ENCODE results near the gene AKT1.
"Not testable (repeated sequence)": the region's sequence is repeated elsewhere in the genome, so short reads cannot be mapped to it uniquely, and the experiment has no call there.

Gene AKT1

DNA sequence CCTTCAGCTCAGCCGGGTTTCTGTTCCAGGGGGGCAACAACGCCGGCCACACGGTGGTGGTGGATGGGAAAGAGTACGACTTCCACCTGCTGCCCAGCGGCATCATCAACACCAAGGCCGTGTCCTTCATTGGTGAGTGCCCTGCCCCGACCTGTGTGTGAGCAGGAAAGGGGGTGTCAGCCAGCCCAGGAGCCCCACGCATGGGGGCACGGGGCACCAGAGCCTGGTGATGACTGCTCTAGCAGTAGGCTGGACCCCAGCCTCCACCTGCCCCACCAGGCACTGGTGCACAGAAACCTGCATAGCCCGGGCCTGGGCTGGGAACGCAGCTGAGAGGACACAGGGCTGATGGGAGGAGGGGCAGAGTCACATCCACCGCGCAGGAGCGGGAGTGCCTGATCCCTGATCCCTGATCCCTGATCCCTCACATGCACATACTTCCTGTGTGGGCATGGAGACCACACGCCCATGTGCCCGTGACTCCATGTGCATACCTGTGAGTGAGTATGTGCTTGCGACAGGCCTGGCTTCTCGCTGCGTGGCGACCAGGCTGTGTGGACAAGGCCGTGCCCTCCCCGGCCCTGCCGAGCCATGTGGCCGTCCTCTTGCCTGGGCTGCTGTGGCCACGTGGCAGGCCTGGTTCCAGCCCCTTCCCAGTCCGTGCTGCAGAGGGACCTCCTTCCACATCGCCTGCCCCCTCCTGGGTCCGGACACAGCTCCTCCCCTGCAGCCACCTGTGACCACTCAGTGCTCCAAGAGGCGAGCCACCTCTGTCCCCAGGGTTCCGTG, 60.4 kb downstream of the AKT1 start:
- no peak for DNase-seq

DNA sequence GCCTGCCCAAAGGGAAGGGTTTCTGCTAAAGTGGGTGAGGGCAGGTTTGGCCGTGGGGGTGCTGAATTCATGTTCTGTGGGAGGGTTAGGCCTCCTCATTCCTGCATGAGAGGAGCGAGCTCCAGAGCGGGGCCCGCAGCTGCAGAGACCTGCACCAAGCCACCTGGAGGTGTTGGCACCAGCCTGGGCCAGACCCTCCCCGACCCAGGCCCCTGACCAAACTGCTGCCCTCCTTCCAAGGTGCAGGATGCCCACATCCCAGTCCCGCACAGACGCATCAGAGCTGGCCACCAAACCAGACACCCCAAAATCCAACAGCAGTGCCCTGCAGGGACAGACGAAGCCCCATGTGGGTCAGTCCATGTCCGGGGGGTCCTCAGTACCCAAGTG, 61.0 kb downstream of the AKT1 start:
- DNase-seq, result no peak

DNA sequence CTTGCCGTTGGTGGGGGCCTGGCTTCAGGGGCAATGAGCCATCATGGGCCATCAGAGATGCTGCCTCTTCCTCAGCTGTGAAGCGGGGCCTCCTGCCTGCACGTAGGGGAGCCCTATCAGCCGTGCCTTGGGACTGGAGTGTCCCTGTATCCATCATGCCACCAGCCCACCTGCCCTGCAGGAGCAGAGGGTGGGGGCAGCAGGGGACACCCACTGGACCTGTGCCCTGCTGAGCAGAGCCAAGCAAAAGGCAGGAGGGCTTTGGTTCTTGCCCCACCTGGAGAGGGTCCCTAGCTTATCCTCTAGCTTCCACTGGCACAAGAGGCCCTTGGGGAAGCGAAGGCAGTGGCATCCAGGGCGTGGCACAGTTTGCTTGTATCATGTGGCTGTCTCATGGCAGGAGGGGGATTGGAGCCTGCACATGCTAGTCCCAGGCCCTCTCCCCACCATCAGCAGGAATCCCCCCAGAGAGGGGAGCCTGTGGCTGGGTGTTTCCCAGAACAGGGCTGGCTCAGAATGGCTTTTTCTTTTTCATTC, 61.4 kb downstream of the AKT1 start:
- DNase-seq, result no peak

DNA sequence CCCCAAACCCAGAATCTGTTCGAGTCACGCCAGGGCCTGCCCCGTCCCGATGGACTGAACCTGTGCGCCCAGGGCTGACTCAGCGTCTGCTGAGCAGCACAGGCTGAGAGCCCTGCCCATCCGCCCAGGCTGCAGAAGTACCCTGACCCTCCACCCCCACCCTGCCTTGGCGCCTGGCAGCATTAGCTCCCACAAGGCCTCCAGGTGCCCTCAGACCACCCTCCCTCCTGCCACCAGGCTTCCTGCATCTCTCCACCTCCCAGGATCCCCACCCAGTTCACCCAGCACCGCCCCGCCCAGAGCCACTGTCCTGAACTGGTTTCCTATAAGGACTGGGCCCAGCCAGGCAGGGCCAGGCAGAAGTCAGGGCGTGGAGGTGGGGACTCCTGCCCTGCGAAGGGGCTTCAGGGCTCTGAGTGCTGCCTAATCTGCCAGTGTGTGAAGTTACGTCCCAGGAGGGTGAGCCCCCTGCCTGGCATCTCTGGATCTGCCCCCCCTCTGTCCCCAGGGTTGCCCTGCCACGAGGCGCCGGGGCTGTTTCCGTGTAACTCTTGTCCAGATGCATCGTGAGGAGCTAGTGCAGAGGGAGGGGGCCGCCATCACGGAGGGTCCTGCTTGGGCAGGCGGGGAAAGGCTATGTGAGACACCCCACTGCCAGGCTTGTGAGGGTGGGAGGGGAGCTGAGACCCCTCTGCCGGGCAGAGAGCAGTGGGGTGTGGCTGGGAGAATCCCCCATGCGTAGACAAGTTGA, 62.4 kb downstream of the AKT1 start:
- DNase-seq, result no peak

DNA sequence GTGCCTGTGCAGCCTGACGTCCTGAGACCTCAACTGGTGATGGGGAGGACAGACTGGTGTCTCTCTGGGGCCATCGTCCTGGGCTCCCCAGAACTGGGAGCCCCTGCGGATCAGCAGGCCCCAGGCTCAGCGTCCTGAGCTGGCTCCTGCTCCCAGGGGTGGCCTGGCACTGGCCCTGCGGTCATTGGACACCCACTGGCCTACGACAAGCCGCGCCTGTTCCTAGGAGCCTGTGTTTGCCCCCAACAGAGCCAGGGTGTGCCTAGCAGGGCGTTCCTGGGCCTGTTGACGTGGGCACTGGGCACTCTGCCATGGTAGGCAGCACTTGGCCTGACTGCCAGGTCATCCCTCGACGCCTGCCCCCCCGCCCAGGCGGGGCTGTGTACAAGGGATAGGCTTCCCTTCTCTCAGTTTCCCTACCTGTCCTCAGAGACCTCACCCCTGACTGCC, 63.2 kb downstream of the AKT1 start:
- DNase-seq, result no peak

DNA sequence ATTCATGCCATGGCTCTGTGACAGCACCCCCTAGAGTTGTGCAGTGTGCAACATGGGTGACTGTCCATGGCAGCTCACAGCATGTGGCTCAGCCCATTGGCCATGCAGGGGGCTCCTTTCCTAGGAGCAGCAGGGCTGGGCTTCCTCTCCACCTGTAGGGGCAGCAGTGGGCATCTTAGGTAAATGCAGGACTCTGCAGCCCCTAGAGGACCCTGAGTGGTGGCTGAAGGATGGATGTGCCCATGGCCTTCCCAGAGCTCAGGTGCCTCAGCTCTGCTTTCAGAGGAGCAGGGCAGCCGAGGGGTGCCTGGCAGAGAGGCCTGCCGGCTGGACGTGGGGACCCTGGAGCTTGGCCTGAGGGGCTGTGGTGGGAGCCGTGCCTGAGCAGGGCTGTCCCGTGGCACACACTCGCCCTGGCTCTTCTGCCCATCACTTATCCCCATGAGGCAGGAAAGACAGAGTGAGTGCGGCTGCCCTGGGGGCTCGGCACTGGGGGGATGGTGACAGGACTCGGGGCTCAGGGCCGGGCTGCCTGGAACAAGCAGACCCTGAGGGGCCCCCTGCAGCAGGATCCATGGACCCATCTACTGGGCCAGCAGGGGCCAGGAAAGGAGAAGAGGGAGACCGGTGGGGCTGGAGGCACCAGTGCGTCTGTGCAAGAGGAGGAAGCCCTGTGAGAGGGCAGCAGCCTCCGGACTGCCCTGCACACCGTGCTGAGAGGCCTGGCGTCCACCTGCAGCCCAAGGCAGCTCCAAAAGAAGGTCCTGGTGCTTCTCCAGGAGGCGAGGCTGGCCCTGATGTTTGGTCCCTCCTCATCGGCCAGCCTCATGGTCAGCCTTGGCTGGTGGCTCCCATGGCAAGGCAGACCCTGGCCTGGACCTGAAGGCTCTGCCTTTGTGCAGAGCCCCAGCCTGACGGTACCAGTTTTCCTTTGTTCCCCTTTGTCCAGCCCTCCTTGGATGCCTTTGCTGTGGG, 63.9 kb downstream of the AKT1 start:
- no peak for DNase-seq

DNA sequence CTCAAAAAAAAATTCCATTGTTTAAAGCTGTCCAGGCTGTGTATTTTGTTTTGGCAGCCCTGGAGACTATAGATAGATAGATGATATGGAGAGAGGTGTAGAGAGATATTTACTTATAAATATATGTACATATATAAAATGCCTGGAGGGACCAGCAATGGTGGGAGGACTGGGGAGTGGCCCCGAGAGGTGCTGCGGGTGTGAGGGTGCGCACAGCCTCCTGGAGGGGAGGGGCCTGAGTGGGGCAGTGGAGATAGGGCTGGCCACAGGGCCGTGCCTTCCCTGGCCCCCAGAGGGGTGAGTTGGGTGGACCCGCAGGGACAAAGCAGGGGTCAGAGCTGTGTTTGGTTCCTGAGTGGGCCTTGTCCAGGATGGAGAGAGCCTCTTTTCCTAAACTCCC, 65.1 kb downstream of the AKT1 start:
- no peak for DNase-seq

DNA sequence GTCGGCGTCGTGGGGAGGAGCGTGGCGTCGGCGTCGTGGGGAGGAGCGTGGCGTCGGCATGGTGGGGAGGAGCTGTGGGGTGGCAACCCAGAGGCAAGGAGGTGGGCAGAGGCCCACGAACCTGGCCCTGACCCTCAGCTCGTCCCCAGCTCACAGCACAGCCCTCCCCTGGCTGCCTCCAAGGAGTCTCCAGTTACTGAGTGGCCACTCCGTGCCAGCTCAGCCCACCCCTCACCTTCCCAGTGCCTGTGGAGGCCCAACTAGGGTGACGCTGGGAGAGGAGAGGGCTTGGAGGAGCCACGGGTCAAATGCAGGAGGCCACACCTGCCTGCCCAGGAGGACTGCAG, 65.7 kb downstream of the AKT1 start:
- DNase-seq, result no peak

DNA sequence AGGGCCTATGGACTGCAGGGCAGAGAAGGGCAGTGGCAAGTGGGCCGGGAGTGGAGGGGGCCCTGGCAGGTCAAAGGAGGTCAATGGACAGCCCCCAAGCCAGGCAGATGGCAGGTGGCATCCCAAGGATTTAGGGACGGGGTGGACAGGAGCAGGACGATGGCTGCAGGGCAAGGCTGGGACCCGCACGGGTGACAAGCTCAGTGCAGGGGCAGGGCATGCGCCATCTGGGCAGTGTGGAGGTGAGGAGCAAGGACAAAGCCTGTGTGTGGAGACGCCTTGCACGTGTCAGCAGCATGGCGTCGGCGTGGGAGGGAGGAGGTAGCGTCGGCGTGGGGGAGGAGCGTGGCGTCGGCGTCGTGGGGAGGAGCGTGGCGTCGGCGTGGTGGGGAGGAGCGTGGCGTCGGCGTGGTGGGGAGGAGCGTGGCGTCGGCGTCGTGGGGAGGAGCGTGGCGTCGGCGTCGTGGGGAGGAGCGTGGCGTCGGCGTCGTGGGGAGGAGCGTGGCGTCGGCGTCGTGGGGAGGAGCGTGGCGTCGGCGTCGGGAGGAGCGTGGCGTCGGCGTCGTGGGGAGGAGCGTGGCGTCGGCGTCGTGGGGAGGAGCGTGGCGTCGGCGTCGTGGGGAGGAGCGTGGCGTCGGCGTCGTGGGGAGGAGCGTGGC, 66.2 kb downstream of the AKT1 start:
- DNase-seq, result not testable (repeated sequence)

DNA sequence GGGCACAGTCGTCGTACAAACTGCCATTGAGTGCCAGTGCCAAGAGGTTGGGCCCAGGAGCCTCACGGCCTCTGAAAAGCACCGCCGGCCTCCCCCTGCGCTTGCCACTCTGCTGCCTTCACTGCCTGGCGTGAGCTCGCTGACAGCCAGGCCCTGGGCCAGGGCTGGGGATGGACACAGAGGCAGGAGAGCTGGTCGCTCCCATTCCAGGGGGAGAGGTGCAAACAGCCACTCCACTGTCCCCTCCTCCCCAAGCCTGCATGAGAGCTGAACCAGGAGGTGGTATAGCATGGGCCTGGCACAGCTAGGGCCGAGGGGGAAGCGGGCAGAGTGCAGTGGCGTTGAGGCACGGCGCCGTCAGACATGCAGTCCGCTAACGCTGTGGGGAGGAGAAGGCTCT, 66.9 kb downstream of the AKT1 start:
- DNase-seq, result no peak

DNA sequence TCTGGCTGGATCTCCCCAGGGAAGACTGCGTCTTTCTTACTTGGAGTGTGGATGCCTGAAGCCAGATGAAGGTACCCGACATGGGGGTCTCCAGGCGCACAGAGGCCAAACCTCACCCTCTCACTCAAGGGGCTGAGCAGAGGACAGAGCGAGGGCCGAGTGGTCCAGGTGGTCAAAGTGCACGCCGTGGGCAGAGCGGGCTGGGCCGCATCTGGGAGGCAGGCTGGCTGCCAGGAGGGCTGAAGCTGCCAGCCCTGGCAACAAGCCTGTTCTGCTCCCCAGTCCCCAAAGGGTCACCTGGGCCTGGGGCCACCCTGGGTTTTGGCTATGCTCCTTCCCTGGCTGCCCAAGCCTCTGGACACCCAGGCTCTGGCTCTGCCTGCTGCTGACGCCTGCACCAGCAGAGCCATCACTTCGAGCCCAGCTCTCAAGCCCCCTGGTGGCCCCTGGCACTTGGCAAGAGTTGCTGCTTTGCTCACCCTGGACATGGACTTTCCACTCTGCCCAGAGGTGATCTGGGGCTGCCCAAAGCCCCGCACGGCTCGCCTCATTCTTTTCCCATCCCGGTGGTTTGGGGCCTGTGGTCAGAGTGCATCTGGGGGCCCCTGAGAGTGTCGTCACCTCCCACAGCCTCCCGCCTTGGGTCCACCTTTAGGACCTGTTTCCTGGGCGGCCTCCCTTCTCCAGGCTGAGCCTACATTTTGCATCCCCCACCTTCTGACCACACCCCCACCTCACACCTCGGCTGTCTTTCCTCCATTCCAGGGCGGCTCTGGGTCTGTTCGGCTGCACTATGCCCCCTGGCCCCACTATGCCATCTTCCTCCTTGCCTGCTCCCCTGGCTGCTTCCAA, 68.7 kb downstream of the AKT1 start:
- DNase-seq, result no peak

DNA sequence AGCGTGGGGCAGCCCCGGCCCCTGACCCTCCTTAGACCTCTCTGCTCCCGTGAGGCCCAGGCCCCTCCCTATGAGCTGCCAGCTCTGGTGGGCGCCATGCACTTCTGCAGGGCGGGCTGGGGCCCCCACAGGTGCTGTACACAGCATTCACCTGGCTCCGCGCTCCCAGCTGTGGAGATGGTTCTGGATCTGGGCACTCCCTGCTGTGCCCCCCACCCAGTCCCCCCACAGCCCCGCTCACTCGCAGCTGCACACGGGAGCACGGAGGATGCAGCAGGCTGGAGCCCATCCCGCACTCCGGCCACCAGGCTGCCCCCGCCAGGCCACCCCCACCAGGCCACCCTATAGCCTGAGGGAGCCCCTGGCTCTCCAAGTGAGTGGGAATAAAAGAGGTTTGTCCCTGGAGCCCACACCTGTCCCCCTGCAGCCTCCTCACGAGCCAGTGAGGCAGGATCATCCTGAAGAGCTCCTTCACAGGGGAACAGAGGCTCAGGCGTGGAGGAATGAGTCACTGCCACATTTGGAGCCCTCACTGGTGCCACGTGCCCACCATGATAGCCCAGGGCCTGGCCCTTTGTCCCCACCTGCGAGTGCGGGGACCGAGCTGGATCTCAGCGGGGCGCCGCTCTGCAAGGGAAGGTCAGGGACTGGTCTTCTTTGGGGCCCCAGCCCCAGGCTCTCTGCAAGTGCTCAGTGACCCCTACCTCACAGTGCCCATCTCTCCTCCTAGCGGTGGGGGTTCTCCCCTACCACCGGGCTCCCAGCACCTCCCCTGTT, 69.6 kb downstream of the AKT1 start:
- DNase-seq, result no peak

DNA sequence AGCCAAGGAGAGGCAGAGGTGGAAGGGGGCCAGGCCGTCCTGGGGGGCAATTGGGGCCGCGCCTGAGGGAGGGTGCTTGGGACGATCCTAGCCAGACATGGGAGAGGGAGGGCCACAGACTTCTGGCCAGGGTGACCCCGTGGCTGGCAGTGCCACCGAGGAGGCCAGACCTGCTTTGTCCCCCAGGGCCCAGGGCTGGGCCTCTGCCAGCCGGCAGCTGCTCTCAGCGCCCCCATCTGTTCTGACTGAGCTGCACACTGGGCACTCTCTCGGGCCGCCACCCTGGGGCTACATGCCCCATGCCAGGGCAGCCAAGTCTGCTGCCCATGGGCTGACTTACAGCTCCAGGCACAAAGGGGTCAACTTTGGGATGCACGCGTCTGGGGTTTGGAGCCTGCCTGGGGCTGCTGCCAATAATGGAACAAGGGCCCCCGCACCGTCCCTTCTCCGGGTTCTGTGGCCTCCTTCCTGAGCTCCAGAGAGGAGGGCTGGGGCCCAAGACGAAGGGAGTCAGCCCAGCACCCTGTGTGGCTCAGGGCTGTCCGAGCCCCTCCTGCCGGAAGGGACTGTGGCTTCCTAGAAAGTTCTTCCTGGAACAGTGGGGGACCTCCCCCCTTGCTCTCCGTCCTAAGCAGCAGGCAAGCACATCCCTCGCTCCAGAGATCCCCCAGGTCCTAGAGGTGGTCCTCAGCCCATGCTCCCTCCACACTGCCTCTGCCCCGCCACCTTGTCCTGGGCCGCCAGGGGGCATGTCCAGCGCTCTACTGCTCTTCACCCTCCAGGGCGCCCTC, 70.4 kb downstream of the AKT1 start:
- no peak for DNase-seq

DNA sequence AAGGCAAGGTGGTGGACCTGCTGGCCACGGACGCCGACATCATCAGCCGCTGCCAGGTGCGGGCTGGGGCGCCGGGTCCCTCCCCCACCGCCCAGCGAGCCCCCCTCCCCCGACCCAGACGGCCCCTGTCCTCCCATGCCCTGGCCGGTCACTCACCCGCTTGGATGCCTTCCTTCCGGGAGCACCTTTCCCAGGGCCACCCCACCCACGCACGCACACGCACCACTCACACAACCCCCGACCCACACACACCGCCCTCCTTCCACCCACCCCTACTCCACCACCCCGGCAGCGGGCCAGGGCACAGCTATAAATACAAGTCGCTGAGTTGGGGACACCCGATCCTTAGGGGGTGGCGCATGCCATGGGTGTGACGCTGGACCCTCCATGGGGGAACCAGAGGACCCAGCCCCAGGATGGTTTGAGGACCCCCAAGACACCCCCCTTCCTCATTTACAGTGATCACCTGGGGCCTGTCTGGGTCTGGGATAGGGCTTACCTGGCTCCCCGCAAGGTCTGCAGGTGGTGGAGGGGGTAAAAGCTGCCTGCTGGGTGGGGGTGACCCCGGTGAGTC, 71.1 kb downstream of the AKT1 start:
- DNase-seq, result peak; percentile 32

DNA sequence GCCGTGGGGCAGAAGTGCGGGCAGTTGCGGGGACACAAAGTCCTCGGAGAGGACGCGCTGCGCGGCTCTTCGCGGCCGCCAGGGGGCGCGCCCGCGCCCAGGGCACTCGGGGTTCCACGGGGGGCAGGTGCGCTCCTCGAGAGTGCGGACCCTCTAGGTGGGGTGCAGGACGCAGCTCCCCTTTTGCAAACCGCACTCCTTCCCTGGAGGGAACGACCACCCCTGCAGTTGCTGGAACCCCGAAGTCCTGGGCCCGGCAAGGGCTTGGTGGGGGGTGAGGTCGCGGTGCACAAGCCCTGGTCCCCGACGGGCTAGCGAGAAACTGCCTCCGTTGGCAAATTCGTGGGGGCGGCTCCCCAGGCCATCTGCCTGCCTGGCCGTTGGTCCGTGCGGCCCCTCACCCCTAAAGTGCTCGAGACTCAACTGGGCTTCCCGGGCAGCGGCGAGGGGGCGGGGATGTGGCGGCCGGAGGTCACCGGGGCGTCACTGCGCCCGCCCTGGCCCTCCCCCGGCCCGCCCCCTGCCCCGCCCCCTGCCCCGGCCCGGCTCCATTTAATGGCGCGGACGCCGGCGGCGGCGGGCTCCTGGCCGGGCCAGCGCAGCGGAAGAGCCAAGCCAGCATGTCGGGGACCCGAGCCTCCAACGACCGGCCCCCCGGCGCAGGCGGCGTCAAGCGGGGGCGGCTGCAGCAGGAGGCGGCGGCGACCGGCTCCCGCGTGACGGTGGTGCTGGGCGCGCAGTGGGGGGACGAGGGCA, 71.7 kb downstream of the AKT1 start, which contains the start of gene ADSS1:
Gene ADSS1 (plus strand): TSS at position 579 of the 756 bp plus-strand sequence. CDS start 42 bp downstream, at position 621.
- peak; percentile 75 for DNase-seq

DNA sequence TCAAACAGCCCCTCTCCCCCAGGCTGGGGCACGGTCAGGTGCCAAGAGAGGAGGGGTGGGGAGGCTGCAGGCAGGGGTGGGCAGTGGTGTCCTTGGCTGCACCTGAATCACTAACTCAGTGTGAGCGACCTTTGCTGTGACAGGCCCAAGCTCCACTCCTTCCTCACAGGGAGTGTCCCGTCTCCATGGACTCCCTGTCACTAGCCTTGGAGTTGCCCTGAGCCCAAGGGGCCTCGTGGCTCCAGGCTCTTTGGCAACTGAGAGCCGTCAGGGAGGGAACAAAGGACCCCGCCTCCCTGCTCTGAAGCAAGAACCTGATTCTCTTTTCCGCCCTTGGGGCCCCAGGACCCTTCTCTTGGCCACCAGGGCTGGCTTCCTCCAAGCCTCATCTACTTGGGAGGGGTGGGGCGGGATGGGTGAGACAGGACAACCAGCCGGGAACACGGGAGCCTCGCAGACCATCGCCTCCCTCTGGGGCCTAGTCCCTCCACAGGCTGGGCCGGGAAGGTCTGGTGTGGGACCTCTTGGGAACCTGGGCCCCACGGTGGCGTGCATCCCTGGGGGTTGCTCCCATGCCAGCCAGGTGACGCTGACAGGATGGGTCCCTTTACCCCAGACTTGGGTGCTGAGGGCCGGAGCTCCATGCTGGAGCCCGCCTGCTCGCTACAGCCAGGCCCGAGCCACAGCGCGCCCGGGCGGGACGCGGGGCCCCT, 72.5 kb downstream of the AKT1 start:
- DNase-seq, result no peak

DNA sequence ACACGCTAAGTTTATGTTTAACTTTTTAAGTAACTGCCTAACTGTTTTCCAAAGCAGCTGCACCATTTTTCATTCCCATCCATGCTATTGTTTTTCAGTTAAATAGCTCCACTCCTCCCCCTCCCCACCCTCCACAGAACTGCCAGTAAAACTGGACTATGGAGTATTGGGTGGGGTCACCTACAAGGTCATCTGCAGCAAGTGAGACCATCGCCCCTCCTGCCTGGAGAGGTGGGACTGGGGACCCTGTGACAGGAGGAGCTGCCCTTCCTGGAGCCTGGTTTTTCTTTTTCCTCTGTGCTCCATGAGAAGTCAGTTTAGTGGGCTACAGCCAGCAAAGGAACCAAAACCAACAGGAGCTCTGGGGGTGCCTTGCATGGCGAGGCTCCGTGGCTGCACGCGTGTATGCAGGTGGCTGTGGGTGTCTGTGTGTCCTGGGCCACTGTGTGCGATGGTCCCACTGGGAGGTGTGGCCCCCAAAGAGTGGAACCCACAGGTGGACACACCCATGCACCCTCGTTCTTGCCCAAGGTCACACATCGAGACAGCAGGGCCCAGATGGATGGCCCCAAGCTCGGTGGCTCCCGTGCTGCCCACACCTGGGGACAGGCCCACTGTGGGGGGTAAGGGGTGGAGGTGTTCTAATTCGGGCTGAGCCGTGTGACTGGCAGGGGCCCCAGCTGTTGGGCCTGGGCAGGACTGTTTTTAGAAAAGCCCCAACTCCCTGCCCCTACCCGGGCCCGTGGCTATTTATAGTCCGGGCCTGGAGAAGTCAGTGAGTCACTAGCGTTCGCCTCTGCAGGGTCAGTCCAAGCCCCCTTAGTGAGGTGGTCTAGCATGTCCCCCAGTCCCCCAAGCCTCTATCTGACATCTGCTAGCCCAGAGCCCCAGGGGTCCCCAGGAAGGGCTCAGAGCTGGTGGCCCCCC, 73.8 kb downstream of the AKT1 start:
- DNase-seq, result no peak
